A549 (cell line): ENCODE measurements around the gene BRD1.

Source experiments
- CBX8 ChIP-seq: fragments of 200-600 bp; sonication (generic); IDR thresholded peaks from 2 replicates; pipeline ENCODE4 v1.6.1; 2016
- CEBPB ChIP-seq, 2 experiments: fragments of >200 bp in 1 of 2; sonication (Bioruptor Twin) in 1 of 2; formaldehyde crosslinking in 1 of 2; IDR thresholded peaks; 2 replicates each; pipeline ENCODE4 v1.6.1; 2012 to 2016
- CHD2 ChIP-seq: fragments of 150-350 bp; IDR thresholded peaks from 2 replicates; pipeline ENCODE4 v1.6.1; 2014; ENCODE audit warnings: low read length; ENCODE audit not compliant: partially characterized antibody
- CTCF ChIP-seq: fragments of >200 bp; sonication (Bioruptor Twin); formaldehyde crosslinking; IDR thresholded peaks from 3 replicates; pipeline ENCODE4 v1.5.1; 2016
- FOSL2 ChIP-seq, 2 experiments: fragments of 450-650 bp in 1 of 2; fragments of >200 bp in 1 of 2; sonication (Bioruptor Twin) in 1 of 2; formaldehyde crosslinking; IDR thresholded peaks; 2 replicates each; pipeline versions ENCODE4 v1.5.0 to v1.6.1; 2016 to 2020; ENCODE audit warnings: mild to moderate bottlenecking in 1 of 2, moderate library complexity in 1 of 2
- MAX ChIP-seq: IDR thresholded peaks from 2 replicates; pipeline ENCODE4 v1.6.1; 2012
- MAZ ChIP-seq: fragments of 150-350 bp; IDR thresholded peaks from 2 replicates; pipeline ENCODE4 v1.6.1; 2014; ENCODE audit warnings: antibody characterized with exemption, low read depth, low read length, borderline replicate concordance
- MYC ChIP-seq: IDR thresholded peaks from 2 replicates; pipeline ENCODE4 v1.6.1; 2012; ENCODE audit warnings: mild to moderate bottlenecking, inconsistent platforms, low read length, improper control_type of control experiment, borderline replicate concordance
- POLR2A ChIP-seq: IDR thresholded peaks from 2 replicates; pipeline ENCODE4 v1.6.1; 2012; ENCODE audit warnings: mild to moderate bottlenecking, low read length
- POLR2AphosphoS2 ChIP-seq: conservative IDR thresholded peaks from 2 replicates; pipeline ENCODE4 v1.6.1; 2012; ENCODE audit warnings: low read length, improper control_type of control experiment, inconsistent platforms
- SREBF2 ChIP-seq: fragments of 450-650 bp; IDR thresholded peaks from 2 replicates; pipeline ENCODE4 v1.6.1; 2014; ENCODE audit warnings: mild to moderate bottlenecking, moderate library complexity
- USF2 ChIP-seq: fragments of 450-650 bp; IDR thresholded peaks from 2 replicates; pipeline ENCODE4 v1.6.1; 2014; ENCODE audit warnings: antibody characterized with exemption

- TF ChIP-seq FOSL2 (IDR thresholded peaks at IDR 0.05) (no peak), FOSL2 (CRISPR knock-in tag; IDR thresholded peaks at IDR 0.05) (no peak), CTCF (no peak), CEBPB (IDR thresholded peaks at IDR 0.05) (no peak), POLR2A (no peak), MAX (no peak), MYC (no peak), SREBF2 (no peak), MAZ (no peak), POLR2AphosphoS2 (no peak), CBX8 (no peak), CHD2 (no peak), USF2 (no peak)
Measured at GRCh38 chr22:49855251-49855911, 27.7 kb upstream of the BRD1 start.
